Osteocyte (in vitro differentiated cells): ENCODE results near the gene CCNI. TPM values are rescaled to one million over a fixed set of nuclear protein-coding genes. Genes with fewer than 3 reads are reported as not detected.
A peak's percentile ranks its signal among the peaks of the same experiment; 100 is the strongest.
"Not testable (repeated sequence)": the region's sequence is repeated elsewhere in the genome, so short reads cannot be mapped to it uniquely, and the experiment has no call there.

Source experiments
- DNase-seq: peaks from one replicate; pipeline ENCODE4 v3.0.0; 2021; ENCODE audit warnings: mixed read lengths; ENCODE audit not compliant: unreplicated experiment; ENCODE audit errors: extremely low spot score
- H3K27ac Mint-ChIP-seq: one replicate; pipeline ENCODE4 v1.8.0; 2021; ENCODE audit warnings: mild to moderate bottlenecking, mixed read lengths; ENCODE audit not compliant: unreplicated experiment
- H3K27me3 Mint-ChIP-seq: one replicate; pipeline ENCODE4 v1.8.0; 2021; ENCODE audit warnings: mixed read lengths; ENCODE audit not compliant: unreplicated experiment
- H3K36me3 Mint-ChIP-seq: one replicate; pipeline ENCODE4 v1.8.0; 2021; ENCODE audit warnings: mixed read lengths; ENCODE audit not compliant: unreplicated experiment
- H3K4me1 Mint-ChIP-seq: one replicate; pipeline ENCODE4 v1.8.0; 2021; ENCODE audit warnings: mixed read lengths; ENCODE audit not compliant: unreplicated experiment
- H3K4me3 Mint-ChIP-seq: one replicate; pipeline ENCODE4 v1.8.0; 2021; ENCODE audit warnings: mild to moderate bottlenecking, moderate library complexity, mixed read lengths; ENCODE audit not compliant: unreplicated experiment
- H3K9me3 Mint-ChIP-seq: one replicate; pipeline ENCODE4 v1.8.0; 2021; ENCODE audit warnings: mixed read lengths; ENCODE audit not compliant: unreplicated experiment
- CTCF ChIP-seq: fragments of 200-600 bp; sonication (generic); IDR thresholded peaks from 2 replicates; pipeline ENCODE4 v1.5.0; 2021; ENCODE audit warnings: antibody characterized with exemption, mild to moderate bottlenecking, moderate library complexity
- total RNA-seq: library from RNA; stranded (reverse); gene quantifications from 2 replicates; pipeline ENCODE4 v1.2.1, GENCODE V29; 2021

CCNI gene
- total RNA-seq, 1 donor from 2014 or later: 329 TPM

- Mint-ChIP-seq H3K36me3 (peaks cover 47% of the 10 kb centered on the region), H3K4me3 (no peak overlapping the region), H3K27me3 (no peaks in the 10 kb centered on the region), H3K4me1 (peaks cover 73% of the 10 kb centered on the region), H3K9me3 (no peaks in the 10 kb centered on the region), H3K27ac (peak overlapping the region; percentile 69)
- no peak for DNase-seq
- TF ChIP-seq CTCF: no peak
These were observed 35.5 kb downstream of the CCNI start for GRCh38 chr4:77040270-77040669.

GRCh38 chr4:77039796-77040195 lies 36.0 kb downstream of the CCNI start:
- TF ChIP-seq CTCF: no peak
- Mint-ChIP-seq H3K4me3 (no peak overlapping the region), H3K27me3 (no peaks in the 10 kb centered on the region), H3K36me3 (peaks cover 48% of the 10 kb centered on the region), H3K9me3 (no peaks in the 10 kb centered on the region), H3K27ac (peak overlapping the region; percentile 69), H3K4me1 (peaks cover 73% of the 10 kb centered on the region)
- DNase-seq: no peak

- Mint-ChIP-seq H3K27me3 (no peaks in the 10 kb centered on the region), H3K4me3 (no peak overlapping the region), H3K27ac (peak overlapping the region; percentile 88), H3K9me3 (no peaks in the 10 kb centered on the region), H3K4me1 (peaks cover 76% of the 10 kb centered on the region), H3K36me3 (peaks cover 57% of the 10 kb centered on the region)
- TF ChIP-seq CTCF: no peak
- DNase-seq: no peak
These were observed 38.1 kb downstream of the CCNI start for GRCh38 chr4:77037736-77038135.

GRCh38 chr4:77037168-77037567 lies 38.6 kb downstream of the CCNI start:
- H3K4me3 Mint-ChIP-seq, H3K27me3 Mint-ChIP-seq, DNase-seq, H3K9me3 Mint-ChIP-seq: not testable (repeated sequence)
- Mint-ChIP-seq H3K4me1 (peaks cover 81% of the 10 kb centered on the region), H3K27ac (peak overlapping the region; percentile 88), H3K36me3 (peaks cover 57% of the 10 kb centered on the region)

- H3K36me3 Mint-ChIP-seq: peaks cover 63% of the 10 kb centered on the region
- peak overlapping the region; percentile 88 for H3K27ac Mint-ChIP-seq
- H3K4me1 Mint-ChIP-seq: peaks cover 90% of the 10 kb centered on the region
- TF ChIP-seq CTCF: no peak
- no peaks in the 10 kb centered on the region for H3K27me3 Mint-ChIP-seq
- no peak for DNase-seq
- peak overlapping the region; percentile 2 for H3K4me3 Mint-ChIP-seq
- H3K9me3 Mint-ChIP-seq: no peaks in the 10 kb centered on the region
These were observed 39.6 kb downstream of the CCNI start for GRCh38 chr4:77036206-77036605.

GRCh38 chr4:77035153-77035552 lies 40.6 kb downstream of the CCNI start:
- H3K4me1 Mint-ChIP-seq: peaks cover 86% of the 10 kb centered on the region
- H3K4me3 Mint-ChIP-seq: no peak overlapping the region
- peaks cover 64% of the 10 kb centered on the region for H3K36me3 Mint-ChIP-seq
- DNase-seq: no peak
- no peaks in the 10 kb centered on the region for H3K27me3 Mint-ChIP-seq
- H3K27ac Mint-ChIP-seq: peak overlapping the region; percentile 88
- no peak for TF ChIP-seq CTCF
- H3K9me3 Mint-ChIP-seq: no peaks in the 10 kb centered on the region
